ENCODE measurements around the gene ITGB4. TPM values are rescaled to one million over a fixed set of nuclear protein-coding genes. Genes with fewer than 3 reads are reported as not detected.

ITGB4 gene
- total RNA-seq, 1 donor from 2014 or later, result not detected

GRCh38 chr17:75683583-75683982, 37.7 kb upstream of the ITGB4 start:
- Histone ChIP-seq H3K4me2 (no peak overlapping the region), H3K9ac (no peak overlapping the region), H3F3A (ENCODE audit: low read depth) (peaks cover 20% of the 10 kb centered on the region), H3K27ac (no peak overlapping the region), H3K79me2 (ENCODE audit: low read depth) (peaks cover 53% of the 10 kb centered on the region), H4K20me1 (ENCODE audit: low read depth) (peaks cover 66% of the 10 kb centered on the region), H3K4me1 (peaks cover 14% of the 10 kb centered on the region), H3K4me3 (no peak overlapping the region), H3K36me3 (no peaks in the 10 kb centered on the region), H3K27me3 (no peaks in the 10 kb centered on the region), H3K9me3 (ENCODE audit: low read depth) (no peaks in the 10 kb centered on the region), H2AFZ (replicated peaks) (no peak overlapping the region)
- TF ChIP-seq EZH2phosphoT487 (IDR thresholded peaks at IDR 0.05) (no peak), EZH2 (IDR thresholded peaks at IDR 0.05) (no peak)
- TF ChIP-seq, protein P1, sequence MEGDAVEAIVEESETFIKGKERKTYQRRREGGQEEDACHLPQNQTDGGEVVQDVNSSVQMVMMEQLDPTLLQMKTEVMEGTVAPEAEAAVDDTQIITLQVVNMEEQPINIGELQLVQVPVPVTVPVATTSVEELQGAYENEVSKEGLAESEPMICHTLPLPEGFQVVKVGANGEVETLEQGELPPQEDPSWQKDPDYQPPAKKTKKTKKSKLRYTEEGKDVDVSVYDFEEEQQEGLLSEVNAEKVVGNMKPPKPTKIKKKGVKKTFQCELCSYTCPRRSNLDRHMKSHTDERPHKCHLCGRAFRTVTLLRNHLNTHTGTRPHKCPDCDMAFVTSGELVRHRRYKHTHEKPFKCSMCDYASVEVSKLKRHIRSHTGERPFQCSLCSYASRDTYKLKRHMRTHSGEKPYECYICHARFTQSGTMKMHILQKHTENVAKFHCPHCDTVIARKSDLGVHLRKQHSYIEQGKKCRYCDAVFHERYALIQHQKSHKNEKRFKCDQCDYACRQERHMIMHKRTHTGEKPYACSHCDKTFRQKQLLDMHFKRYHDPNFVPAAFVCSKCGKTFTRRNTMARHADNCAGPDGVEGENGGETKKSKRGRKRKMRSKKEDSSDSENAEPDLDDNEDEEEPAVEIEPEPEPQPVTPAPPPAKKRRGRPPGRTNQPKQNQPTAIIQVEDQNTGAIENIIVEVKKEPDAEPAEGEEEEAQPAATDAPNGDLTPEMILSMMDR (IDR thresholded peaks at IDR 0.05), result no peak
- Mint-ChIP-seq H3K9me3 (no peaks in the 10 kb centered on the region), H3K36me3 (peaks cover 15% of the 10 kb centered on the region), H3K27me3 (ENCODE audit: insufficient read depth, low read depth) (no peaks in the 10 kb centered on the region), H3K27ac (no peak overlapping the region), H3K4me3 (no peak overlapping the region), H3K4me1 (peaks cover 3% of the 10 kb centered on the region)
- DNase-seq (ENCODE audit: low spot score), result no peak

DNA sequence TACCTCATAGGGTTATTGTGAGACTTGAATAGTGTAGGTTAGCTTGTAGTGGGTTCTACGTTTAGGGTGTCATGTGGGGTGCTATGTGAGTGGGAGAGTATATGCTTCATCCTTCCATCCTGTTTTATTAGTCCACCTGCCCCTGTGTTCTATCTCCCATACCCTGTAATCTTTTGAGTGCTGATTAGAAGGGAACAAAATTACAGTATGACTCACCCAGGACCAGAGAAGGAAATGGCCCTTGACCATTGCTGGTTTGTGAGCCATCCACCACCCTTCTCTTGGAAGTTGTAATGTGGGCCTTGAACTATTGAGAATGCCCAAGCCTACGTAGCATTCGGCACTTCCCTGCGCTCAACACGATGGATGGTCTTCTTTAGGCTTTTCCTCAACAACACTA, 37.0 kb upstream of the ITGB4 start:
- TF ChIP-seq EZH2phosphoT487 (IDR thresholded peaks at IDR 0.05) (no peak), EZH2 (IDR thresholded peaks at IDR 0.05) (no peak)
- TF ChIP-seq, protein P1 (IDR thresholded peaks at IDR 0.05), result no peak
- H3K36me3 Mint-ChIP-seq, result peaks cover 15% of the 10 kb centered on the region
- peaks cover 60% of the 10 kb centered on the region for H3K79me2 ChIP-seq (ENCODE audit: low read depth)
- no peak overlapping the region for H3K27ac ChIP-seq
- H3K4me3 Mint-ChIP-seq, result no peak overlapping the region
- peaks cover 23% of the 10 kb centered on the region for H3F3A ChIP-seq (ENCODE audit: low read depth)
- H3K4me1 Mint-ChIP-seq, result peaks cover 3% of the 10 kb centered on the region
- no peaks in the 10 kb centered on the region for H3K27me3 Mint-ChIP-seq (ENCODE audit: insufficient read depth, low read depth)
- peaks cover 17% of the 10 kb centered on the region for H3K4me1 ChIP-seq
- no peak for DNase-seq (ENCODE audit: low spot score)
- peaks cover 73% of the 10 kb centered on the region for H4K20me1 ChIP-seq (ENCODE audit: low read depth)
- no peak overlapping the region for H3K4me2 ChIP-seq
- no peaks in the 10 kb centered on the region for H3K36me3 ChIP-seq
- H3K9me3 Mint-ChIP-seq, result no peaks in the 10 kb centered on the region
- H3K9ac ChIP-seq, result no peak overlapping the region
- H3K9me3 ChIP-seq (ENCODE audit: low read depth), result no peaks in the 10 kb centered on the region
- H2AFZ ChIP-seq (replicated peaks), result no peak overlapping the region
- H3K27me3 ChIP-seq, result no peaks in the 10 kb centered on the region
- no peak overlapping the region for H3K4me3 ChIP-seq
- H3K27ac Mint-ChIP-seq, result no peak overlapping the region

DNA sequence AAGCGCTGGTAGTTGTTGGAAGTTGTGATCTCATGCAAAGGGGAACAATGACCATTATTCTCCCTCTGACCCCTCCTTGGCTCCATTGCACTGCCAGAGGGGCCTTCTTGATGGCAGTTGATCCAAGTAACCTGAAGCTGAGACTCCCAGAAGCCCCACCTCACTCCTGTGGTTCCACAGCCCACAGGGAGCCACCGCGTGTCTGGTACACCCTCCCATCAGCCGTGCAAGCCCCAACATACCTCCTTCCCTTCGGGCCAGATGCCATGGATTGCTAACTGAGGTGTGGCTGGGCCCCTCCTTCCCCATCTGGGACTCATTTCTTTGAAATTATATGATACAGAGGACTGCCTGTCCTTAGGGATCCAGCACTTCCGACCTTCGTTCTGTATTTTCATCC, 36.3 kb upstream of the ITGB4 start:
- no peaks in the 10 kb centered on the region for H3K27me3 Mint-ChIP-seq (ENCODE audit: insufficient read depth, low read depth)
- H3F3A ChIP-seq (ENCODE audit: low read depth), result peaks cover 23% of the 10 kb centered on the region
- H3K79me2 ChIP-seq (ENCODE audit: low read depth), result peaks cover 66% of the 10 kb centered on the region
- H3K4me1 Mint-ChIP-seq, result peaks cover 3% of the 10 kb centered on the region
- no peaks in the 10 kb centered on the region for H3K36me3 ChIP-seq
- H3K9me3 Mint-ChIP-seq, result no peaks in the 10 kb centered on the region
- no peak overlapping the region for H3K9ac ChIP-seq
- peaks cover 80% of the 10 kb centered on the region for H4K20me1 ChIP-seq (ENCODE audit: low read depth)
- peaks cover 17% of the 10 kb centered on the region for H3K4me1 ChIP-seq
- TF ChIP-seq EZH2phosphoT487 (IDR thresholded peaks at IDR 0.05) (no peak), EZH2 (IDR thresholded peaks at IDR 0.05) (no peak)
- H3K27ac Mint-ChIP-seq, result peak overlapping the region; percentile 16
- H3K36me3 Mint-ChIP-seq, result peaks cover 9% of the 10 kb centered on the region
- no peaks in the 10 kb centered on the region for H3K9me3 ChIP-seq (ENCODE audit: low read depth)
- H3K27me3 ChIP-seq, result no peaks in the 10 kb centered on the region
- H3K27ac ChIP-seq, result no peak overlapping the region
- no peak overlapping the region for H3K4me3 Mint-ChIP-seq
- H3K4me3 ChIP-seq, result no peak overlapping the region
- no peak for DNase-seq (ENCODE audit: low spot score)
- no peak overlapping the region for H2AFZ ChIP-seq (replicated peaks)
- H3K4me2 ChIP-seq, result no peak overlapping the region

GRCh38 chr17:75685499-75685898, 35.8 kb upstream of the ITGB4 start:
- Histone ChIP-seq H3K4me3 (no peak overlapping the region), H3K79me2 (ENCODE audit: low read depth) (peaks cover 72% of the 10 kb centered on the region), H3K36me3 (no peaks in the 10 kb centered on the region), H2AFZ (replicated peaks) (no peak overlapping the region), H3K4me2 (no peak overlapping the region), H3F3A (ENCODE audit: low read depth) (peaks cover 23% of the 10 kb centered on the region), H3K27ac (no peak overlapping the region), H3K9ac (no peak overlapping the region), H3K9me3 (ENCODE audit: low read depth) (no peaks in the 10 kb centered on the region), H3K4me1 (peaks cover 17% of the 10 kb centered on the region), H4K20me1 (ENCODE audit: low read depth) (peaks cover 82% of the 10 kb centered on the region), H3K27me3 (no peaks in the 10 kb centered on the region)
- Mint-ChIP-seq H3K27ac (no peak overlapping the region), H3K4me3 (no peak overlapping the region), H3K27me3 (ENCODE audit: insufficient read depth, low read depth) (no peaks in the 10 kb centered on the region), H3K4me1 (peaks cover 3% of the 10 kb centered on the region), H3K36me3 (peaks cover 9% of the 10 kb centered on the region), H3K9me3 (no peaks in the 10 kb centered on the region)
- no peak for DNase-seq (ENCODE audit: low spot score)
- TF ChIP-seq, protein P1 (IDR thresholded peaks at IDR 0.05), result no peak
- TF ChIP-seq EZH2 (IDR thresholded peaks at IDR 0.05) (no peak), EZH2phosphoT487 (IDR thresholded peaks at IDR 0.05) (no peak)

Measured in neural progenitor cell (in vitro differentiated cells).